HepG2 (cell line): ENCODE results near the gene FAM170B.

Source experiments
- CTCF ChIP-seq: sonication (generic); formaldehyde crosslinking; IDR thresholded peaks from 2 replicates; pipeline ENCODE4 v1.5.0; 2020; ENCODE audit warnings: mild to moderate bottlenecking, missing genetic modification reagents, moderate library complexity
- ETV6 ChIP-seq: sonication (generic); formaldehyde crosslinking; conservative IDR thresholded peaks from 2 replicates; pipeline ENCODE4 v1.4.0; 2020; ENCODE audit warnings: missing genetic modification reagents
- HNRNPL ChIP-seq: fragments of 200-400 bp; formaldehyde crosslinking; IDR thresholded peaks from 2 replicates; pipeline ENCODE4 v1.6.1; 2017; ENCODE audit warnings: mild to moderate bottlenecking, low read depth, low read length
- MYNN ChIP-seq: sonication (generic); formaldehyde crosslinking; IDR thresholded peaks from 2 replicates; pipeline ENCODE4 v1.4.0; 2020; ENCODE audit warnings: mild to moderate bottlenecking, low read depth, missing genetic modification reagents
- RELA ChIP-seq: sonication (generic); formaldehyde crosslinking; IDR thresholded peaks from 2 replicates; pipeline ENCODE4 v1.4.0; 2020; ENCODE audit warnings: missing genetic modification reagents
- SRF ChIP-seq: IDR thresholded peaks from 2 replicates; pipeline ENCODE4 v1.6.1; 2011; ENCODE audit warnings: mild to moderate bottlenecking, low read depth, low read length, moderate library complexity
- TEAD3 ChIP-seq: optimal IDR thresholded peaks from 2 replicates; pipeline ENCODE3; 2016; ENCODE audit warnings: borderline replicate concordance
- ZNF333 ChIP-seq: sonication (generic); formaldehyde crosslinking; IDR thresholded peaks from 2 replicates; pipeline ENCODE4 v1.4.0; 2020; ENCODE audit warnings: mild to moderate bottlenecking, missing genetic modification reagents, borderline replicate concordance
- ZNF772 ChIP-seq: sonication (generic); formaldehyde crosslinking; IDR thresholded peaks from 2 replicates; pipeline ENCODE4 v1.5.0; 2020; ENCODE audit warnings: mild to moderate bottlenecking, missing genetic modification reagents
- TF ChIP-seq, protein P1 (sequence below): sonication (generic); formaldehyde crosslinking; IDR thresholded peaks from 2 replicates; pipeline ENCODE4 v1.4.0; 2020; ENCODE audit warnings: low read depth, mild to moderate bottlenecking, missing genetic modification reagents
- TF ChIP-seq, protein P2 (sequence below): sonication (generic); formaldehyde crosslinking; IDR thresholded peaks from 2 replicates; pipeline ENCODE4 v1.9.0; 2021; ENCODE audit warnings: missing genetic modification reagents, borderline replicate concordance

- TF ChIP-seq, protein P1, sequence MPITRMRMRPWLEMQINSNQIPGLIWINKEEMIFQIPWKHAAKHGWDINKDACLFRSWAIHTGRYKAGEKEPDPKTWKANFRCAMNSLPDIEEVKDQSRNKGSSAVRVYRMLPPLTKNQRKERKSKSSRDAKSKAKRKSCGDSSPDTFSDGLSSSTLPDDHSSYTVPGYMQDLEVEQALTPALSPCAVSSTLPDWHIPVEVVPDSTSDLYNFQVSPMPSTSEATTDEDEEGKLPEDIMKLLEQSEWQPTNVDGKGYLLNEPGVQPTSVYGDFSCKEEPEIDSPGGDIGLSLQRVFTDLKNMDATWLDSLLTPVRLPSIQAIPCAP (CRISPR knock-in tag), result no peak
- no peak for TF ChIP-seq TEAD3
- TF ChIP-seq CTCF (CRISPR knock-in tag), result no peak
- no peak for TF ChIP-seq ZNF772 (CRISPR knock-in tag)
- TF ChIP-seq SRF, result no peak
- TF ChIP-seq HNRNPL, result no peak
- TF ChIP-seq, protein P2, sequence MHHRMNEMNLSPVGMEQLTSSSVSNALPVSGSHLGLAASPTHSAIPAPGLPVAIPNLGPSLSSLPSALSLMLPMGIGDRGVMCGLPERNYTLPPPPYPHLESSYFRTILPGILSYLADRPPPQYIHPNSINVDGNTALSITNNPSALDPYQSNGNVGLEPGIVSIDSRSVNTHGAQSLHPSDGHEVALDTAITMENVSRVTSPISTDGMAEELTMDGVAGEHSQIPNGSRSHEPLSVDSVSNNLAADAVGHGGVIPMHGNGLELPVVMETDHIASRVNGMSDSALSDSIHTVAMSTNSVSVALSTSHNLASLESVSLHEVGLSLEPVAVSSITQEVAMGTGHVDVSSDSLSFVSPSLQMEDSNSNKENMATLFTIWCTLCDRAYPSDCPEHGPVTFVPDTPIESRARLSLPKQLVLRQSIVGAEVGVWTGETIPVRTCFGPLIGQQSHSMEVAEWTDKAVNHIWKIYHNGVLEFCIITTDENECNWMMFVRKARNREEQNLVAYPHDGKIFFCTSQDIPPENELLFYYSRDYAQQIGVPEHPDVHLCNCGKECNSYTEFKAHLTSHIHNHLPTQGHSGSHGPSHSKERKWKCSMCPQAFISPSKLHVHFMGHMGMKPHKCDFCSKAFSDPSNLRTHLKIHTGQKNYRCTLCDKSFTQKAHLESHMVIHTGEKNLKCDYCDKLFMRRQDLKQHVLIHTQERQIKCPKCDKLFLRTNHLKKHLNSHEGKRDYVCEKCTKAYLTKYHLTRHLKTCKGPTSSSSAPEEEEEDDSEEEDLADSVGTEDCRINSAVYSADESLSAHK (CRISPR knock-in tag), result no peak
- no peak for TF ChIP-seq MYNN (CRISPR knock-in tag)
- TF ChIP-seq ZNF333, result no peak
- TF ChIP-seq ETV6 (CRISPR knock-in tag), result no peak
- TF ChIP-seq RELA (CRISPR knock-in tag), result no peak
These were observed 29.0 kb upstream of the FAM170B start for GRCh38 chr10:49162761-49163310.
